ENCODE measurements around the gene MCF2L.

The MCF2L gene

GRCh38 chr13:113082198-113083021, 113.4 kb downstream of the MCF2L start:
- no peak for DNase-seq (ENCODE audit: low read depth)
- no peak for TF ChIP-seq CTCF (conservative IDR thresholded peaks at IDR 0.05; ENCODE audit: low read length)
- H3K4me3 ChIP-seq (ENCODE audit: low read length), result no peak overlapping the region

- H3K4me3 ChIP-seq (ENCODE audit: low read length), result no peak overlapping the region
- no peak for TF ChIP-seq CTCF (conservative IDR thresholded peaks at IDR 0.05; ENCODE audit: low read length)
- no peak for DNase-seq (ENCODE audit: low read depth)
These were observed 114.0 kb downstream of the MCF2L start for GRCh38 chr13:113083022-113083373.

- no peak for TF ChIP-seq CTCF (conservative IDR thresholded peaks at IDR 0.05; ENCODE audit: low read length)
- DNase-seq (ENCODE audit: low read depth), result peak; percentile 8
- no peak overlapping the region for H3K4me3 ChIP-seq (ENCODE audit: low read length)
These were observed 114.5 kb downstream of the MCF2L start for GRCh38 chr13:113083402-113084061.

- TF ChIP-seq CTCF (conservative IDR thresholded peaks at IDR 0.05; ENCODE audit: low read length), result peak; percentile 9; the same call in 1 of the 2 replicates
- no peak for DNase-seq (ENCODE audit: low read depth)
- no peak overlapping the region for H3K4me3 ChIP-seq (ENCODE audit: low read length)
These were observed 115.3 kb downstream of the MCF2L start for GRCh38 chr13:113084094-113084942.

DNA sequence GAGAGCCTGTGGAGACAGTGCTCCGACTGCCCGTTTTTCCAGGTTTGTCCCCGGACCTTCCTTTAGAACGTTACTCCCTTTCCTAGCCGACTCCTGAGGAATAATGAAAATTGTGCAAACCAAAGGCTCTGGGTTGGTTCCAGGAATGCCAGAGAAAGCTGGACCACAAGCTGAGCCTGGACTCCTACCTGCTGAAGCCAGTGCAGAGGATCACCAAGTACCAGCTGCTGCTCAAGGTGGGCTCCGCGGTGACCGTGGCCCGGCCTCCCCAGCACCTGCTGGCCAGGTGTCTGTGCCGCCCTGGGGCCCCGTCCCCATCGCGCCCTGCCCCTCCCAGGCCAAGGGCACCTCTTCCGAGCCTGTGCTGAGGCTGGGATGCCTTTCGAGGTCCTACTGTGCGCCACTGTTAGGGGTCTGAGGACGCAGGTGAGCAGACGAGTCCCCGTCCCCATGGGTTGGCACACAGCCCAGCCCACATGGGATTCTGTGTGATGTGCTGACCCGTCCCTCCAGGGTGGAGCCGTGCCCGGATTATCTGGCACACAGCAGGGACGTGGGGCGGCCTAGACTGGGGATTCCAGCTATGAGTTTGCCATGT, 116.0 kb downstream of the MCF2L start:
- no peak overlapping the region for H3K4me3 ChIP-seq (ENCODE audit: low read length)
- no peak for TF ChIP-seq CTCF (conservative IDR thresholded peaks at IDR 0.05; ENCODE audit: low read length)
- no peak for DNase-seq (ENCODE audit: low read depth)

- TF ChIP-seq CTCF (conservative IDR thresholded peaks at IDR 0.05; ENCODE audit: low read length), result no peak
- H3K4me3 ChIP-seq (ENCODE audit: low read length), result no peak overlapping the region
- no peak for DNase-seq (ENCODE audit: low read depth)
These were observed 117.2 kb downstream of the MCF2L start for GRCh38 chr13:113086031-113086750.

Measured in AG10803 (cell line).